Panc1 (cell line): ENCODE results near the gene MCEE. TPM values are rescaled to one million over a fixed set of nuclear protein-coding genes. Genes with fewer than 3 reads are reported as not detected.

Source experiments
- ATAC-seq: fragments of 200-7000 bp; cut with Tn5 transposase; 2 replicates; pipeline ENCODE4 v1.9.1; 2020; ENCODE audit warnings: mild to moderate bottlenecking, moderate library complexity
- BruUV-seq: library from RNA; stranded (reverse); fragments of 400-500 nt; replicated peaks from 2 replicates; lab custom pipeline; 2021; lab: Mats Ljungman, UMichigan
- CTCF ChIA-PET: fragments of 300-600 bp; sonication (Branson Sonifier 250); formaldehyde crosslinking; loops from one replicate; lab custom pipeline; 2022; ENCODE audit warnings: antibody characterized with exemption; lab: Charles Lee
- POLR2A ChIA-PET: fragments of 300-600 bp; sonication (Branson Sonifier 250); formaldehyde crosslinking; loops from one replicate; lab custom pipeline; 2022; ENCODE audit warnings: antibody characterized with exemption; lab: Charles Lee
- DNase-seq: peaks from one replicate; pipeline ENCODE4 v3.0.0-alpha.2; 2010; ENCODE audit warnings: low read depth, low spot score
- H3K27ac ChIP-seq: 2 replicates; pipeline ENCODE4 v1.5.1; 2011; ENCODE audit warnings: mild to moderate bottlenecking, low read length, inconsistent platforms
- H3K27me3 ChIP-seq: fragments of 200-500 bp; sonication (Bioruptor generic); 2 replicates; pipeline ENCODE4 v1.6.0; 2014; ENCODE audit warnings: low read length, inconsistent platforms; ENCODE audit not compliant: control insufficient read depth, insufficient read depth
- H3K36me3 ChIP-seq: fragments of 200-500 bp; sonication (Bioruptor generic); 2 replicates; pipeline ENCODE4 v1.5.1; 2014; ENCODE audit warnings: inconsistent platforms, mild to moderate bottlenecking, low read length, moderate library complexity; ENCODE audit not compliant: control insufficient read depth, insufficient read depth
- H3K4me1 ChIP-seq: 2 replicates; pipeline ENCODE4 v1.5.1; 2011; ENCODE audit warnings: inconsistent platforms, mild to moderate bottlenecking, low read length, moderate library complexity; ENCODE audit not compliant: control insufficient read depth, insufficient read depth
- H3K4me3 ChIP-seq, 2 experiments: 2 replicates each; pipeline ENCODE4 v1.5.1; 2011 to 2012; ENCODE audit warnings: low read depth in 2 of 2, low read length in 2 of 2, mild to moderate bottlenecking in 2 of 2, inconsistent platforms in 1 of 2, moderate library complexity in 1 of 2
- H3K9me3 ChIP-seq: fragments of 200-500 bp; sonication (Bioruptor generic); 2 replicates; pipeline ENCODE4 v1.5.1; 2014; ENCODE audit warnings: low read depth, mild to moderate bottlenecking, inconsistent platforms, low read length, moderate library complexity; ENCODE audit not compliant: control insufficient read depth, insufficient read depth
- POLR2AphosphoS5 ChIP-seq: IDR thresholded peaks from 2 replicates; pipeline ENCODE4 v1.6.1; 2012; ENCODE audit warnings: mild to moderate bottlenecking, low read depth, low read length, moderate library complexity
- SIN3A ChIP-seq: IDR thresholded peaks from 2 replicates; pipeline ENCODE4 v1.6.1; 2012; ENCODE audit warnings: low read depth, mild to moderate bottlenecking, low read length, moderate library complexity, borderline replicate concordance; ENCODE audit not compliant: insufficient read depth
- TCF7L2 ChIP-seq: IDR thresholded peaks from 2 replicates; pipeline ENCODE4 v1.6.1; 2011; ENCODE audit warnings: mild to moderate bottlenecking, low read depth, low read length, inconsistent platforms
- in situ Hi-C: cut with HindIII; loops from 2 replicates; pipeline ENCODE4 v1.10.0; 2016; ENCODE audit warnings: low sequenced_read_pairs, low pct_unique_long_range_greater_than_20kb
- intact Hi-C: fragments of 100-400 bp; cut with micrococcal nuclease; formaldehyde crosslinking; loops from one replicate; pipeline ENCODE4 v1.10.0; 2022; ENCODE audit not compliant: unreplicated experiment
- total RNA-seq: library from RNA; stranded (reverse); gene quantifications from one replicate; pipeline ENCODE4 v1.2.1, GENCODE V29; 2021; ENCODE audit not compliant: unreplicated experiment
- TF ChIP-seq, protein P1 (sequence below): fragments of 450-650 bp; IDR thresholded peaks from 2 replicates; pipeline ENCODE4 v1.5.1; 2017; ENCODE audit warnings: mild to moderate bottlenecking
- TF ChIP-seq, protein P2 (sequence below), 2 experiments: IDR thresholded peaks; 2 replicates each; pipeline ENCODE4 v1.6.1; 2011 to 2012; ENCODE audit warnings: low read depth in 2 of 2, control low read depth in 1 of 2, low read length in 1 of 2, mild to moderate bottlenecking in 1 of 2, moderate library complexity in 1 of 2; ENCODE audit not compliant: insufficient read depth in 1 of 2

The MCEE gene
- total RNA-seq, 1 experiment from 2014 or later: 4.8 TPM

DNA sequence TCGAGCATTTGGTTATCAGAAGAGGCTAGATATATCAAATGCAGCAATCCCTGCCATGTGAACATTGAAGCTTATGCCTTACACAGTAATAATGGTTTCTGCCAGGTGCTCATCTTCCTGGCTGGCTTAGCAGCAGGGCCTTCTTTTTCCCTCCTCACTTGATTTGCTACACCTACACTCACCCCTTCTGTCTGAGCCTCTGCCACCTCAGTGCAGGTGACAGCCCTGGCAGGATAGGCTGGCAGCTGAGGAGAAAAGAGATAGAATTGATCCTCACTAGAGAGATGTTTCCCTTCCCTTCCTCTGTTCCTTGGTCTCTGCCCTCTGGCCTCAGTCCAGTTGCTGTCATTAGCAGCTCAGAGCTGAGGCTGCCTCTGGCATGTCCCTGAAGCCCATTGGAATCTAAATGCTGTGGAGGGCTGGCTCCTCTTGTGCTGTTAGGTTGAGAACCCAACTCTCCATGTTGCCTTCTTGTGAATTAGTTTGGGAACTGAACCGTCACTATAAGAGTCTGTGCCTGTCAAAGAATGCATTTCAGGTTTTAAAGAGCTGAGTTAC is 18.6 kb upstream of the MCEE start:
- H3K27me3 ChIP-seq: no peaks in the 10 kb centered on the region
- H3K4me1 ChIP-seq: no peaks in the 10 kb centered on the region
- H3K9me3 ChIP-seq: no peaks in the 10 kb centered on the region
- intact Hi-C loops: no loop called here
- TF ChIP-seq, protein P1, sequence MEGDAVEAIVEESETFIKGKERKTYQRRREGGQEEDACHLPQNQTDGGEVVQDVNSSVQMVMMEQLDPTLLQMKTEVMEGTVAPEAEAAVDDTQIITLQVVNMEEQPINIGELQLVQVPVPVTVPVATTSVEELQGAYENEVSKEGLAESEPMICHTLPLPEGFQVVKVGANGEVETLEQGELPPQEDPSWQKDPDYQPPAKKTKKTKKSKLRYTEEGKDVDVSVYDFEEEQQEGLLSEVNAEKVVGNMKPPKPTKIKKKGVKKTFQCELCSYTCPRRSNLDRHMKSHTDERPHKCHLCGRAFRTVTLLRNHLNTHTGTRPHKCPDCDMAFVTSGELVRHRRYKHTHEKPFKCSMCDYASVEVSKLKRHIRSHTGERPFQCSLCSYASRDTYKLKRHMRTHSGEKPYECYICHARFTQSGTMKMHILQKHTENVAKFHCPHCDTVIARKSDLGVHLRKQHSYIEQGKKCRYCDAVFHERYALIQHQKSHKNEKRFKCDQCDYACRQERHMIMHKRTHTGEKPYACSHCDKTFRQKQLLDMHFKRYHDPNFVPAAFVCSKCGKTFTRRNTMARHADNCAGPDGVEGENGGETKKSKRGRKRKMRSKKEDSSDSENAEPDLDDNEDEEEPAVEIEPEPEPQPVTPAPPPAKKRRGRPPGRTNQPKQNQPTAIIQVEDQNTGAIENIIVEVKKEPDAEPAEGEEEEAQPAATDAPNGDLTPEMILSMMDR: no peak
- TF ChIP-seq SIN3A (no peak), TCF7L2 (no peak), POLR2AphosphoS5 (no peak)
- TF ChIP-seq, protein P2, sequence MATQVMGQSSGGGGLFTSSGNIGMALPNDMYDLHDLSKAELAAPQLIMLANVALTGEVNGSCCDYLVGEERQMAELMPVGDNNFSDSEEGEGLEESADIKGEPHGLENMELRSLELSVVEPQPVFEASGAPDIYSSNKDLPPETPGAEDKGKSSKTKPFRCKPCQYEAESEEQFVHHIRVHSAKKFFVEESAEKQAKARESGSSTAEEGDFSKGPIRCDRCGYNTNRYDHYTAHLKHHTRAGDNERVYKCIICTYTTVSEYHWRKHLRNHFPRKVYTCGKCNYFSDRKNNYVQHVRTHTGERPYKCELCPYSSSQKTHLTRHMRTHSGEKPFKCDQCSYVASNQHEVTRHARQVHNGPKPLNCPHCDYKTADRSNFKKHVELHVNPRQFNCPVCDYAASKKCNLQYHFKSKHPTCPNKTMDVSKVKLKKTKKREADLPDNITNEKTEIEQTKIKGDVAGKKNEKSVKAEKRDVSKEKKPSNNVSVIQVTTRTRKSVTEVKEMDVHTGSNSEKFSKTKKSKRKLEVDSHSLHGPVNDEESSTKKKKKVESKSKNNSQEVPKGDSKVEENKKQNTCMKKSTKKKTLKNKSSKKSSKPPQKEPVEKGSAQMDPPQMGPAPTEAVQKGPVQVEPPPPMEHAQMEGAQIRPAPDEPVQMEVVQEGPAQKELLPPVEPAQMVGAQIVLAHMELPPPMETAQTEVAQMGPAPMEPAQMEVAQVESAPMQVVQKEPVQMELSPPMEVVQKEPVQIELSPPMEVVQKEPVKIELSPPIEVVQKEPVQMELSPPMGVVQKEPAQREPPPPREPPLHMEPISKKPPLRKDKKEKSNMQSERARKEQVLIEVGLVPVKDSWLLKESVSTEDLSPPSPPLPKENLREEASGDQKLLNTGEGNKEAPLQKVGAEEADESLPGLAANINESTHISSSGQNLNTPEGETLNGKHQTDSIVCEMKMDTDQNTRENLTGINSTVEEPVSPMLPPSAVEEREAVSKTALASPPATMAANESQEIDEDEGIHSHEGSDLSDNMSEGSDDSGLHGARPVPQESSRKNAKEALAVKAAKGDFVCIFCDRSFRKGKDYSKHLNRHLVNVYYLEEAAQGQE (IDR thresholded peaks at IDR 0.05; ENCODE audit: insufficient read depth in 1 of 2, low read depth in 2 of 2, low read length in 1 of 2): no peak
- ChIA-PET CTCF (no interaction called here), POLR2A (no interaction called here)
- no peak overlapping the region for H3K27ac ChIP-seq
- DNase-seq: no peak
- ATAC-seq: no peak
- H3K36me3 ChIP-seq: peaks cover 21% of the 10 kb centered on the region
- H3K4me3 ChIP-seq: no peak overlapping the region
- no TSS peak for BruUV-seq
- in situ Hi-C loops: no loop called here

GRCh38 chr2:71143782-71144181 is 13.8 kb upstream of the MCEE start:
- ChIA-PET CTCF (no interaction called here), POLR2A (no interaction called here)
- H3K27me3 ChIP-seq: no peaks in the 10 kb centered on the region
- in situ Hi-C loops: no loop called here
- no peak overlapping the region for H3K4me3 ChIP-seq
- no TSS peak for BruUV-seq
- H3K36me3 ChIP-seq: peaks cover 38% of the 10 kb centered on the region
- H3K4me1 ChIP-seq: no peaks in the 10 kb centered on the region
- intact Hi-C loops: no loop called here
- ATAC-seq (no peak), DNase-seq (no peak)
- H3K9me3 ChIP-seq: no peaks in the 10 kb centered on the region
- TF ChIP-seq POLR2AphosphoS5 (no peak), TCF7L2 (no peak), SIN3A (no peak)
- TF ChIP-seq, protein P1: no peak
- TF ChIP-seq, protein P2 (IDR thresholded peaks at IDR 0.05; ENCODE audit: insufficient read depth in 1 of 2, low read depth in 2 of 2, low read length in 1 of 2): no peak
- H3K27ac ChIP-seq: no peak overlapping the region
